Large intestine (tissue), 3 donors: ENCODE measurements around the gene DDX51. TPM values are rescaled to one million over a fixed set of nuclear protein-coding genes. Genes with fewer than 3 reads are reported as not detected.
"Not testable (repeated sequence)": the region's sequence is repeated elsewhere in the genome, so short reads cannot be mapped to it uniquely, and the experiment has no call there.

Source experiments
- DNase-seq, 2 donors: peaks; one replicate each; pipeline versions ENCODE4 v3.0.0 to v3.0.0-alpha.2; 2013
- H3K27ac ChIP-seq: one replicate; pipeline ENCODE4 v1.5.1; 2013; ENCODE audit warnings: low read length
- H3K27me3 ChIP-seq: 2 replicates; pipeline ENCODE4 v1.6.1; 2013; ENCODE audit warnings: low read length; ENCODE audit not compliant: control insufficient read depth, insufficient read depth
- H3K36me3 ChIP-seq: 2 replicates; pipeline ENCODE4 v1.6.1; 2013; ENCODE audit warnings: low read length; ENCODE audit not compliant: control insufficient read depth, insufficient read depth
- H3K4me1 ChIP-seq: one replicate; pipeline ENCODE4 v1.6.1; 2013; ENCODE audit warnings: low read length; ENCODE audit not compliant: control insufficient read depth, insufficient read depth
- H3K4me3 ChIP-seq: one replicate; pipeline ENCODE4 v1.5.1; 2013; ENCODE audit warnings: low read length
- H3K9me3 ChIP-seq: one replicate; pipeline ENCODE4 v1.6.1; 2013; ENCODE audit warnings: mild to moderate bottlenecking, low read depth, low read length, moderate library complexity; ENCODE audit not compliant: control insufficient read depth
- WGBS: methylation state at CpG from one replicate; pipeline ENCODE4 v1.1.5; 2013; ENCODE audit warnings: low lambda C conversion rate; ENCODE audit not compliant: insufficient coverage; 5-methylcytosine and 5-hydroxymethylcytosine counted together
- polyA plus RNA-seq: library from polyadenylated mRNA; unstranded; fragments of 120-200 nt; gene quantifications from one replicate; pipeline ENCODE4 v1.2.1, GENCODE V29; 2013

DDX51 gene
- polyA plus RNA-seq, 1 donor: 18.9 TPM

GRCh38 chr12:132139912-132140311 lies 4.2 kb downstream of the DDX51 start:
- H3K4me3 ChIP-seq: no peak overlapping the region
- no peaks in the 10 kb centered on the region for H3K9me3 ChIP-seq
- no peak for DNase-seq
- no CpG with 5 or more reads among the region's 27 CpGs for WGBS
- peaks cover 40% of the 10 kb centered on the region for H3K36me3 ChIP-seq
- no peaks in the 10 kb centered on the region for H3K27me3 ChIP-seq
- peaks cover 10% of the 10 kb centered on the region for H3K4me1 ChIP-seq
- no peak overlapping the region for H3K27ac ChIP-seq

GRCh38 chr12:132138941-132139871 lies 4.9 kb downstream of the DDX51 start:
- Histone ChIP-seq H3K9me3 (no peaks in the 10 kb centered on the region), H3K4me1 (peaks cover 9% of the 10 kb centered on the region), H3K27ac (no peak overlapping the region), H3K36me3 (peaks cover 40% of the 10 kb centered on the region), H3K27me3 (no peaks in the 10 kb centered on the region), H3K4me3 (no peak overlapping the region)
- DNase-seq: no peak
- 100% methylated on average over 1 of the region's 34 CpGs for WGBS

- no peaks in the 10 kb centered on the region for H3K27me3 ChIP-seq
- no peak for DNase-seq
- no peaks in the 10 kb centered on the region for H3K9me3 ChIP-seq
- peaks cover 2% of the 10 kb centered on the region for H3K4me1 ChIP-seq
- H3K4me3 ChIP-seq: no peak overlapping the region
- H3K36me3 ChIP-seq: peaks cover 39% of the 10 kb centered on the region
- no peak overlapping the region for H3K27ac ChIP-seq
- 94% methylated on average over 2 of the region's 13 CpGs for whole genome bisulfite sequencing
Observed at GRCh38 chr12:132137483-132138125, 6.5 kb downstream of the DDX51 start.

- not testable (repeated sequence) for H3K4me1 ChIP-seq, H3K4me3 ChIP-seq, H3K27ac ChIP-seq, H3K27me3 ChIP-seq, DNase-seq, H3K9me3 ChIP-seq
- peaks cover 25% of the 10 kb centered on the region for H3K36me3 ChIP-seq
- no CpG with 5 or more reads among the region's 21 CpGs for WGBS
Observed at GRCh38 chr12:132136226-132136625, 7.9 kb downstream of the DDX51 start.

- not testable (repeated sequence) for H3K27ac ChIP-seq, H3K27me3 ChIP-seq, H3K4me3 ChIP-seq, H3K4me1 ChIP-seq, DNase-seq, H3K9me3 ChIP-seq
- H3K36me3 ChIP-seq: peaks cover 10% of the 10 kb centered on the region
- no CpG with 5 or more reads among the region's 39 CpGs for WGBS
Observed at GRCh38 chr12:132134653-132135183, 9.4 kb downstream of the DDX51 start.

- no peaks in the 10 kb centered on the region for H3K27me3 ChIP-seq
- no CpG with 5 or more reads among the region's 27 CpGs for WGBS
- H3K4me1 ChIP-seq: no peaks in the 10 kb centered on the region
- no peak overlapping the region for H3K4me3 ChIP-seq
- no peak overlapping the region for H3K27ac ChIP-seq
- H3K9me3 ChIP-seq: peaks cover 5% of the 10 kb centered on the region
- no peak for DNase-seq
- H3K36me3 ChIP-seq: peaks cover 4% of the 10 kb centered on the region
Observed at GRCh38 chr12:132133952-132134652, 10.0 kb downstream of the DDX51 start.

- WGBS: no CpG with 5 or more reads among the region's 39 CpGs
- H3K9me3 ChIP-seq: peaks cover 5% of the 10 kb centered on the region
- no peak overlapping the region for H3K4me3 ChIP-seq
- no peak overlapping the region for H3K27ac ChIP-seq
- no peak for DNase-seq
- H3K36me3 ChIP-seq: peaks cover 3% of the 10 kb centered on the region
- no peaks in the 10 kb centered on the region for H3K4me1 ChIP-seq
- no peaks in the 10 kb centered on the region for H3K27me3 ChIP-seq
Observed at GRCh38 chr12:132132609-132133430, 11.3 kb downstream of the DDX51 start.

GRCh38 chr12:132131952-132132351 lies 12.2 kb downstream of the DDX51 start:
- Histone ChIP-seq H3K27me3 (no peaks in the 10 kb centered on the region), H3K27ac (no peak overlapping the region), H3K36me3 (peaks cover 10% of the 10 kb centered on the region), H3K9me3 (peaks cover 5% of the 10 kb centered on the region), H3K4me3 (no peak overlapping the region), H3K4me1 (no peaks in the 10 kb centered on the region)
- WGBS: no CpG with 5 or more reads among the region's 14 CpGs
- no peak for DNase-seq

GRCh38 chr12:132131229-132131628 lies 12.9 kb downstream of the DDX51 start:
- H3K4me1 ChIP-seq: no peaks in the 10 kb centered on the region
- DNase-seq: no peak
- WGBS: no CpG with 5 or more reads among the region's 14 CpGs

More at GRCh38 chr12:132131229-132131628, 12.9 kb downstream of the DDX51 start:
- Histone ChIP-seq H3K9me3 (peaks cover 5% of the 10 kb centered on the region), H3K27me3 (no peaks in the 10 kb centered on the region), H3K4me3 (no peak overlapping the region), H3K27ac (no peak overlapping the region), H3K36me3 (peaks cover 17% of the 10 kb centered on the region)
